ENCODE measurements around the gene CENPVL1.

DNA sequence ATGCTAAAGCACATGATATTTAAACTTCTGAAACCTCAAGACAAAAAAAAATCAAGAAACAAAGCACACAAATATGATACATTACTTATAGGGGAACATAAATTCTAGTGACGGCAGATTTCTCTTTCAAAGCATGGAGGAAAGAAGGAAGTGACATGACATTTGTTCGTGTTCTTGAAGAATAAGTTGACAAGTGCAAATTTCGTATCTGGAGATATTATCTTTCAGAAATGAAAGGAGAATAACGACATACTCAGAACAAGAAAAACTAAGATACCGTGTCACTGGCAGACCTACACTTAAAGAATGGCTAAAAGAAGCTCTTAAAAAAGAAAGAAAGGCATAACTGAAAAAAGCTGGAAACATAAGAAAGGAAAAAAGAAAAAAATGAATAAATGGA lies 44.3 kb upstream of the CENPVL1 start:
- TF ChIP-seq, protein P1, sequence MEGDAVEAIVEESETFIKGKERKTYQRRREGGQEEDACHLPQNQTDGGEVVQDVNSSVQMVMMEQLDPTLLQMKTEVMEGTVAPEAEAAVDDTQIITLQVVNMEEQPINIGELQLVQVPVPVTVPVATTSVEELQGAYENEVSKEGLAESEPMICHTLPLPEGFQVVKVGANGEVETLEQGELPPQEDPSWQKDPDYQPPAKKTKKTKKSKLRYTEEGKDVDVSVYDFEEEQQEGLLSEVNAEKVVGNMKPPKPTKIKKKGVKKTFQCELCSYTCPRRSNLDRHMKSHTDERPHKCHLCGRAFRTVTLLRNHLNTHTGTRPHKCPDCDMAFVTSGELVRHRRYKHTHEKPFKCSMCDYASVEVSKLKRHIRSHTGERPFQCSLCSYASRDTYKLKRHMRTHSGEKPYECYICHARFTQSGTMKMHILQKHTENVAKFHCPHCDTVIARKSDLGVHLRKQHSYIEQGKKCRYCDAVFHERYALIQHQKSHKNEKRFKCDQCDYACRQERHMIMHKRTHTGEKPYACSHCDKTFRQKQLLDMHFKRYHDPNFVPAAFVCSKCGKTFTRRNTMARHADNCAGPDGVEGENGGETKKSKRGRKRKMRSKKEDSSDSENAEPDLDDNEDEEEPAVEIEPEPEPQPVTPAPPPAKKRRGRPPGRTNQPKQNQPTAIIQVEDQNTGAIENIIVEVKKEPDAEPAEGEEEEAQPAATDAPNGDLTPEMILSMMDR (IDR thresholded peaks at IDR 0.05), result no peak
- TF ChIP-seq POLR2A (IDR thresholded peaks at IDR 0.05), result no peak

Measured in thyroid gland (tissue), 4 donors.